KMS-11 (cell line): ENCODE data around the gene ADGRV1.

Experiments used
- H2AFZ ChIP-seq: fragments of 200-600 bp; sonication (generic); 2 replicates; pipeline ENCODE4 v1.6.1; 2016; ENCODE audit warnings: antibody characterized with exemption, mixed run types, low read depth
- H3K27ac ChIP-seq: fragments of 200-600 bp; sonication (generic); 2 replicates; pipeline ENCODE4 v1.6.1; 2016; ENCODE audit warnings: mild to moderate bottlenecking, mixed run types
- H3K27me3 ChIP-seq: fragments of 200-600 bp; sonication (generic); 2 replicates; pipeline ENCODE4 v1.6.1; 2017; ENCODE audit warnings: mild to moderate bottlenecking, low read depth, mixed run types, moderate library complexity; ENCODE audit not compliant: insufficient read depth
- H3K36me3 ChIP-seq: fragments of 200-600 bp; sonication (generic); 2 replicates; pipeline ENCODE4 v1.6.1; 2017; ENCODE audit warnings: mild to moderate bottlenecking, mixed run types; ENCODE audit not compliant: insufficient read depth
- H3K4me1 ChIP-seq: fragments of 200-600 bp; sonication (generic); 2 replicates; pipeline ENCODE4 v1.6.1; 2016; ENCODE audit warnings: mild to moderate bottlenecking, low read depth, mixed run types; ENCODE audit not compliant: poor library complexity, severe bottlenecking
- H3K4me2 ChIP-seq: fragments of 200-600 bp; sonication (generic); 2 replicates; pipeline ENCODE4 v1.7.0; 2016; ENCODE audit warnings: mild to moderate bottlenecking, mixed run types
- H3K4me3 ChIP-seq: fragments of 200-600 bp; sonication (generic); IDR thresholded peaks from 2 replicates; pipeline ENCODE4 v1.6.1; 2017; ENCODE audit warnings: low read depth, low read length, mixed read lengths; ENCODE audit not compliant: insufficient read depth
- H3K79me2 ChIP-seq: fragments of 200-600 bp; sonication (generic); 2 replicates; pipeline ENCODE4 v1.6.1; 2016; ENCODE audit warnings: low read depth, mixed run types; ENCODE audit not compliant: insufficient read depth
- H3K9ac ChIP-seq: fragments of 200-600 bp; sonication (generic); 2 replicates; pipeline ENCODE4 v1.6.1; 2016; ENCODE audit warnings: mild to moderate bottlenecking, mixed run types
- H4K20me1 ChIP-seq: fragments of 200-600 bp; sonication (generic); 2 replicates; pipeline ENCODE4 v1.6.1; 2016; ENCODE audit warnings: mild to moderate bottlenecking, mixed run types; ENCODE audit not compliant: insufficient read depth
- TF ChIP-seq, protein P1 (sequence below): fragments of 200-600 bp; sonication (generic); conservative IDR thresholded peaks from 2 replicates; pipeline ENCODE4 v1.6.1; 2017; ENCODE audit warnings: low read depth, mild to moderate bottlenecking, antibody characterized with exemption, low read length, moderate library complexity, mixed read lengths

ADGRV1 gene

DNA sequence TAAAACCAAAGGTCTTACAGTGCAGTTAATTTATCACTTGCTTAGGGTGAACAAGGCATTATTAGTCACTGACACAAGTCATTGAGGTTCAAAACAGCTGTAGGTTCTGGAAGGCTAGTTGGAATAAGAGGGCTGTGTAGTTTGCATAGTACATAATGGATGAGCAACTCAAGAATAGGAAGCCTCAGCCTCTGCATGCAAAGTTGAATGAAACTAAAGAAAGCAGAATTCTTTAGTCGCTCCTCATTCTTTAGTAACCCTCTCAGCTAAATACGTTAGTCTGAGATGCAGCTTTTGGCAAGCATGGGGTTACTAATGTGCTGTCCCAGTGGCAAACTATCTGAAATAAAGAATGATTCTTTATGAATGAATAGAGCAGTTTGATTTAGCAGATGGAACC, 74.2 kb downstream of the ADGRV1 start:
- TF ChIP-seq, protein P1, sequence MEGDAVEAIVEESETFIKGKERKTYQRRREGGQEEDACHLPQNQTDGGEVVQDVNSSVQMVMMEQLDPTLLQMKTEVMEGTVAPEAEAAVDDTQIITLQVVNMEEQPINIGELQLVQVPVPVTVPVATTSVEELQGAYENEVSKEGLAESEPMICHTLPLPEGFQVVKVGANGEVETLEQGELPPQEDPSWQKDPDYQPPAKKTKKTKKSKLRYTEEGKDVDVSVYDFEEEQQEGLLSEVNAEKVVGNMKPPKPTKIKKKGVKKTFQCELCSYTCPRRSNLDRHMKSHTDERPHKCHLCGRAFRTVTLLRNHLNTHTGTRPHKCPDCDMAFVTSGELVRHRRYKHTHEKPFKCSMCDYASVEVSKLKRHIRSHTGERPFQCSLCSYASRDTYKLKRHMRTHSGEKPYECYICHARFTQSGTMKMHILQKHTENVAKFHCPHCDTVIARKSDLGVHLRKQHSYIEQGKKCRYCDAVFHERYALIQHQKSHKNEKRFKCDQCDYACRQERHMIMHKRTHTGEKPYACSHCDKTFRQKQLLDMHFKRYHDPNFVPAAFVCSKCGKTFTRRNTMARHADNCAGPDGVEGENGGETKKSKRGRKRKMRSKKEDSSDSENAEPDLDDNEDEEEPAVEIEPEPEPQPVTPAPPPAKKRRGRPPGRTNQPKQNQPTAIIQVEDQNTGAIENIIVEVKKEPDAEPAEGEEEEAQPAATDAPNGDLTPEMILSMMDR = no peak
- Histone ChIP-seq H4K20me1 (no peaks in the 10 kb centered on the region), H3K9ac (no peak overlapping the region), H3K36me3 (no peaks in the 10 kb centered on the region), H3K4me2 (no peak overlapping the region), H3K27me3 (no peaks in the 10 kb centered on the region), H2AFZ (no peak overlapping the region), H3K4me3 (no peak overlapping the region), H3K27ac (no peak overlapping the region), H3K4me1 (peaks cover 18% of the 10 kb centered on the region), H3K79me2 (no peaks in the 10 kb centered on the region)

DNA sequence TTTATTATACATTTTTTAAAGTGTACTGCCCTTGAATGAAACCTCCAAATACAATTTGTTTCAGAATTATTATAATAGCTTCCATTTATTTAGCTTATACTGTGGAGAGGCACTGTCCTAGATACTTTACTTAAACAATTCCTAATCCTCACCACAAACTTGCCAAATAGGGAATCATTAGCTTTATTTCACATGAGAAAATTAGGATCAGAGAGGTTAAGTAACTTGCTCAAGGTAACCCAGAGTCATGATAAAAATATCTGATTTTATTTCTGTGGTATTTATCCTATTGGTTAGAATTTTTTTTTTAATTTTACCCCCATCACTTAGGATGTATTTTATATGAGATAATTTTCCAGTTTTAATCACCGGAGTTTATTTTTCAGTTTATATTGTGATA, 78.4 kb downstream of the ADGRV1 start:
- Histone ChIP-seq H2AFZ (no peak overlapping the region), H3K9ac (no peak overlapping the region), H3K4me3 (no peak overlapping the region), H3K27ac (no peak overlapping the region), H3K79me2 (no peaks in the 10 kb centered on the region), H3K4me1 (peaks cover 58% of the 10 kb centered on the region), H3K36me3 (no peaks in the 10 kb centered on the region), H4K20me1 (no peaks in the 10 kb centered on the region), H3K27me3 (no peaks in the 10 kb centered on the region), H3K4me2 (no peak overlapping the region)
- TF ChIP-seq, protein P1 = no peak

DNA sequence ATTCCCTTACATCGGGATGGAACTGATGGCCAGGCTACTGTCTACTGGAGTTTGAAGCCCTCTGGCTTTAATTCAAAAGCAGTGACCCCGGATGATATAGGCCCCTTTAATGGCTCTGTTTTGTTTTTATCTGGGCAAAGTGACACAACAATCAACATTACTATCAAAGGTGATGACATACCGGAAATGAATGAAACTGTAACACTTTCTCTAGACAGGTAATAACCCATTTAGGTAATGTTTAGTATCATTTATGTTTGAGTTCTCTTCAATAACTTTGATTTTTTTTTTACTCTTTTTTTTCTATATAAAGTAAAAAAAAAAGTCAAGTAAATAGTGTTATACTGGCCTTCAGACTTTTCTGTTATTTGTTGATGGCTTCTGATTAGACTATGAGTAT, 79.1 kb downstream of the ADGRV1 start:
- Histone ChIP-seq H3K4me3 (no peak overlapping the region), H4K20me1 (no peaks in the 10 kb centered on the region), H2AFZ (no peak overlapping the region), H3K27ac (peak overlapping the region; percentile 92; the same call in 1 of the 2 replicates), H3K27me3 (no peaks in the 10 kb centered on the region), H3K4me2 (peak overlapping the region; percentile 96; the same call in 1 of the 2 replicates), H3K9ac (no peak overlapping the region), H3K36me3 (no peaks in the 10 kb centered on the region), H3K79me2 (no peaks in the 10 kb centered on the region), H3K4me1 (peaks cover 65% of the 10 kb centered on the region)
- TF ChIP-seq, protein P1 = no peak

DNA sequence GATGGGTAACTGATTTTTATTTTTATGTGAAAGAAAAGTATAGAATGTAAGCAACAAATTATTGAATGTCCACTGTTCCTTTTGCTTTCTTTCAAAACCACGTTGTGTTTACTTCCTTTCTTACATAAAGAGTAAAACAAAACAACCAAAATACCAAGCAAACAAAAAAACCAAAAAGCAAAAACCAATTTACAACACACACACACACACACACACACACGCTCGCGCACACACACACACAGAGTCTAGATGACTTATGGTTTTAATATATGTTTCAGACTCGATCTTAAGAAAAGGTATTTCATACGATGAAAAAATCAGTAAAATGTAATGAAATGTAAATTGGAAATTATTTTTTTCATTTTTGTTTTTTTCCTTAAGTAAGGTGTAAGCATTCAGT, 80.3 kb downstream of the ADGRV1 start:
- Histone ChIP-seq H4K20me1 (no peaks in the 10 kb centered on the region), H3K4me2 (peak overlapping the region; percentile 96), H3K27ac (peak overlapping the region; percentile 92), H3K4me1 (peaks cover 77% of the 10 kb centered on the region), H3K4me3 (no peak overlapping the region), H2AFZ (peak overlapping the region; percentile 34), H3K27me3 (no peaks in the 10 kb centered on the region), H3K9ac (peak overlapping the region; percentile 53; the same call in 1 of the 2 replicates), H3K36me3 (no peaks in the 10 kb centered on the region), H3K79me2 (no peaks in the 10 kb centered on the region)
- TF ChIP-seq, protein P1 = no peak
